Panc1 (cell line): ENCODE data around the gene BHLHA15. TPM values are rescaled to one million over a fixed set of nuclear protein-coding genes. Genes with fewer than 3 reads are reported as not detected.

Experiments used
- ATAC-seq: fragments of 200-7000 bp; cut with Tn5 transposase; 2 replicates; pipeline ENCODE4 v1.9.1; 2020; ENCODE audit warnings: mild to moderate bottlenecking, moderate library complexity
- BruUV-seq: library from RNA; stranded (reverse); fragments of 400-500 nt; replicated peaks from 2 replicates; lab custom pipeline; 2021; lab: Mats Ljungman, UMichigan
- CTCF ChIA-PET: fragments of 300-600 bp; sonication (Branson Sonifier 250); formaldehyde crosslinking; loops from one replicate; lab custom pipeline; 2022; ENCODE audit warnings: antibody characterized with exemption; lab: Charles Lee
- POLR2A ChIA-PET: fragments of 300-600 bp; sonication (Branson Sonifier 250); formaldehyde crosslinking; loops from one replicate; lab custom pipeline; 2022; ENCODE audit warnings: antibody characterized with exemption; lab: Charles Lee
- DNase-seq: peaks from one replicate; pipeline ENCODE4 v3.0.0-alpha.2; 2010; ENCODE audit warnings: low read depth, low spot score
- H3K27ac ChIP-seq: 2 replicates; pipeline ENCODE4 v1.5.1; 2011; ENCODE audit warnings: mild to moderate bottlenecking, low read length, inconsistent platforms
- H3K27me3 ChIP-seq: fragments of 200-500 bp; sonication (Bioruptor generic); 2 replicates; pipeline ENCODE4 v1.6.0; 2014; ENCODE audit warnings: low read length, inconsistent platforms; ENCODE audit not compliant: control insufficient read depth, insufficient read depth
- H3K36me3 ChIP-seq: fragments of 200-500 bp; sonication (Bioruptor generic); 2 replicates; pipeline ENCODE4 v1.5.1; 2014; ENCODE audit warnings: inconsistent platforms, mild to moderate bottlenecking, low read length, moderate library complexity; ENCODE audit not compliant: control insufficient read depth, insufficient read depth
- H3K4me1 ChIP-seq: 2 replicates; pipeline ENCODE4 v1.5.1; 2011; ENCODE audit warnings: inconsistent platforms, mild to moderate bottlenecking, low read length, moderate library complexity; ENCODE audit not compliant: control insufficient read depth, insufficient read depth
- H3K4me3 ChIP-seq, 2 experiments: 2 replicates each; pipeline ENCODE4 v1.5.1; 2011 to 2012; ENCODE audit warnings: low read depth in 2 of 2, low read length in 2 of 2, mild to moderate bottlenecking in 2 of 2, inconsistent platforms in 1 of 2, moderate library complexity in 1 of 2
- H3K9me3 ChIP-seq: fragments of 200-500 bp; sonication (Bioruptor generic); 2 replicates; pipeline ENCODE4 v1.5.1; 2014; ENCODE audit warnings: low read depth, mild to moderate bottlenecking, inconsistent platforms, low read length, moderate library complexity; ENCODE audit not compliant: control insufficient read depth, insufficient read depth
- CTCF ChIP-seq: fragments of 450-650 bp; IDR thresholded peaks from 2 replicates; pipeline ENCODE4 v1.5.1; 2017; ENCODE audit warnings: mild to moderate bottlenecking
- POLR2AphosphoS5 ChIP-seq: IDR thresholded peaks from 2 replicates; pipeline ENCODE4 v1.6.1; 2012; ENCODE audit warnings: mild to moderate bottlenecking, low read depth, low read length, moderate library complexity
- SIN3A ChIP-seq: IDR thresholded peaks from 2 replicates; pipeline ENCODE4 v1.6.1; 2012; ENCODE audit warnings: low read depth, mild to moderate bottlenecking, low read length, moderate library complexity, borderline replicate concordance; ENCODE audit not compliant: insufficient read depth
- TCF7L2 ChIP-seq: IDR thresholded peaks from 2 replicates; pipeline ENCODE4 v1.6.1; 2011; ENCODE audit warnings: mild to moderate bottlenecking, low read depth, low read length, inconsistent platforms
- in situ Hi-C: cut with HindIII; loops from 2 replicates; pipeline ENCODE4 v1.10.0; 2016; ENCODE audit warnings: low sequenced_read_pairs, low pct_unique_long_range_greater_than_20kb
- intact Hi-C: fragments of 100-400 bp; cut with micrococcal nuclease; formaldehyde crosslinking; loops from one replicate; pipeline ENCODE4 v1.10.0; 2022; ENCODE audit not compliant: unreplicated experiment
- total RNA-seq: library from RNA; stranded (reverse); gene quantifications from one replicate; pipeline ENCODE4 v1.2.1, GENCODE V29; 2021; ENCODE audit not compliant: unreplicated experiment
- TF ChIP-seq, protein P1 (sequence below), 2 experiments: IDR thresholded peaks; 2 replicates each; pipeline ENCODE4 v1.6.1; 2011 to 2012; ENCODE audit warnings: low read depth in 2 of 2, control low read depth in 1 of 2, low read length in 1 of 2, mild to moderate bottlenecking in 1 of 2, moderate library complexity in 1 of 2; ENCODE audit not compliant: insufficient read depth in 1 of 2

BHLHA15 gene
- total RNA-seq, 1 experiment from 2014 or later = 0.26 TPM

DNA sequence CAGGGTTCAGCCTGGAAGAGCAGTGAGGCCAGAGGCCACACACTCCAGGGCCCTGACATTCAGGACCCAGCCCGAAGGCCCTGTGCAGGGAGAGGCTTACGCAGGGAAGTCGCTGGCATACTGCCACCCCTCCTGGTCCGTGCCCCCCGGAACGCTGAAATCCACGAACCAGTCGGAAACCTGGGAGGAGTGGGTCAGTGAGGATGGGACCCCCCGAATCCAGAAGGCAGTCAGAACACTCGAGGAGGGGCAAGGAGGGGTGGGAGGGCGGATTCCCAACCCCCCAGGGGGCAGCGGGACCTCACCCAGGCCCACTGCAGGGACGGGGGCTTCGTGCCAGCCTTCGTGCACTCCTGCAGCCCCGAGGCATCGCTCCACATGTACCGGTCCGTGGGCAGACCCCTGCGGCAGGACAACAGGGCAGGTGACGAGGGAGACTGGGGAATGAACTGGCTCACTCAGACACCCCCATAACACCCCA lies 13.5 kb downstream of the BHLHA15 start:
- Histone ChIP-seq H3K36me3 (no peaks in the 10 kb centered on the region), H3K4me1 (no peaks in the 10 kb centered on the region), H3K27me3 (no peaks in the 10 kb centered on the region), H3K4me3 (no peak overlapping the region), H3K27ac (no peak overlapping the region), H3K9me3 (no peaks in the 10 kb centered on the region)
- ChIA-PET CTCF (no interaction called here), POLR2A (no interaction called here)
- DNase-seq (no peak), ATAC-seq (0 out of 2 replicates have a peak, but pooled peaks have one; percentile 32)
- in situ Hi-C loops (no loop called here), intact Hi-C loops (no loop called here)
- TF ChIP-seq TCF7L2 = no peak
- TF ChIP-seq CTCF = no peak
- TF ChIP-seq SIN3A = no peak
- TF ChIP-seq POLR2AphosphoS5 = no peak
- TF ChIP-seq, protein P1, sequence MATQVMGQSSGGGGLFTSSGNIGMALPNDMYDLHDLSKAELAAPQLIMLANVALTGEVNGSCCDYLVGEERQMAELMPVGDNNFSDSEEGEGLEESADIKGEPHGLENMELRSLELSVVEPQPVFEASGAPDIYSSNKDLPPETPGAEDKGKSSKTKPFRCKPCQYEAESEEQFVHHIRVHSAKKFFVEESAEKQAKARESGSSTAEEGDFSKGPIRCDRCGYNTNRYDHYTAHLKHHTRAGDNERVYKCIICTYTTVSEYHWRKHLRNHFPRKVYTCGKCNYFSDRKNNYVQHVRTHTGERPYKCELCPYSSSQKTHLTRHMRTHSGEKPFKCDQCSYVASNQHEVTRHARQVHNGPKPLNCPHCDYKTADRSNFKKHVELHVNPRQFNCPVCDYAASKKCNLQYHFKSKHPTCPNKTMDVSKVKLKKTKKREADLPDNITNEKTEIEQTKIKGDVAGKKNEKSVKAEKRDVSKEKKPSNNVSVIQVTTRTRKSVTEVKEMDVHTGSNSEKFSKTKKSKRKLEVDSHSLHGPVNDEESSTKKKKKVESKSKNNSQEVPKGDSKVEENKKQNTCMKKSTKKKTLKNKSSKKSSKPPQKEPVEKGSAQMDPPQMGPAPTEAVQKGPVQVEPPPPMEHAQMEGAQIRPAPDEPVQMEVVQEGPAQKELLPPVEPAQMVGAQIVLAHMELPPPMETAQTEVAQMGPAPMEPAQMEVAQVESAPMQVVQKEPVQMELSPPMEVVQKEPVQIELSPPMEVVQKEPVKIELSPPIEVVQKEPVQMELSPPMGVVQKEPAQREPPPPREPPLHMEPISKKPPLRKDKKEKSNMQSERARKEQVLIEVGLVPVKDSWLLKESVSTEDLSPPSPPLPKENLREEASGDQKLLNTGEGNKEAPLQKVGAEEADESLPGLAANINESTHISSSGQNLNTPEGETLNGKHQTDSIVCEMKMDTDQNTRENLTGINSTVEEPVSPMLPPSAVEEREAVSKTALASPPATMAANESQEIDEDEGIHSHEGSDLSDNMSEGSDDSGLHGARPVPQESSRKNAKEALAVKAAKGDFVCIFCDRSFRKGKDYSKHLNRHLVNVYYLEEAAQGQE (IDR thresholded peaks at IDR 0.05; ENCODE audit: insufficient read depth in 1 of 2, low read depth in 2 of 2, low read length in 1 of 2) = no peak
- no TSS peak for BruUV-seq

DNA sequence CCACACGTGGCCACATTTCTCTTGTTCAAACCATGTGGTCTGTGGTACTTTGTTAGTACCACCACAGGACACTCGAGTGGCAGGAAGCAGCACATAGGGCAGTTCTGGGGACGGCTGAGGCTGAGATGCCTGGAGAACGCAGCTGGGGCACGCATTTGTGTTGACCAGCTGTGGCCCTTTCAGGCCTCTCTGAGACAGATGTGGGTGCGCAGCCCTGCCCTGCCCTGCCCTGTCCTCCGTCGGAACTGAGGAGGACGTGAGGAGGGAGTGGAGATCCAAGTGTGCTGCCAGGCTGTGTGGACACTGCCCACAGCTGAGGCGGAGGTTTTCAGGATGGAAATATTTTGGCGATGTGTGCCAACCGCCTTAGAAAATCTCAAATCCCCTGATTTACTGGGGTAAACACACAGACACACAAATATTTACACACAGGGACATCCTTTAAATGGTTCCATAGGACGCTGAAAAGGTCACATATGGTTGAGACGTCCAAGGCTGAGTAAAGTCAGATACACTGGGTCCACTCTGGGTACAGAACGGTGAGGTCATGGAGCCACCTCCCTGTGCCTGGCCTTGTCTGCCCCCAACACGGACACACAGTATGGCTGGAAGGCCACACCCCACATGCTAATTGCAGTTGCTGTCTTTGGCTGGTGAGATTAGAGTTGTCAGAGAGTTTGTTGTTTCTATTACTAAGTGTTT lies 14.8 kb downstream of the BHLHA15 start:
- no peak overlapping the region for H3K27ac ChIP-seq
- BruUV-seq = no TSS peak
- no peaks in the 10 kb centered on the region for H3K36me3 ChIP-seq
- TF ChIP-seq SIN3A (no peak), CTCF (no peak), TCF7L2 (no peak), POLR2AphosphoS5 (no peak)
- TF ChIP-seq, protein P1 (IDR thresholded peaks at IDR 0.05; ENCODE audit: insufficient read depth in 1 of 2, low read depth in 2 of 2, low read length in 1 of 2) = no peak
- no peak overlapping the region for H3K4me3 ChIP-seq
- in situ Hi-C loops (no loop called here), intact Hi-C loops (no loop called here)
- H3K9me3 ChIP-seq = no peaks in the 10 kb centered on the region
- ChIA-PET POLR2A (no interaction called here), CTCF (interaction anchor here (0.7 kb wide), 1 partner anchor 149 kb away, joined by 3 read pairs; no protein-coding TSS in a partner anchor)
- no peak for DNase-seq
- H3K27me3 ChIP-seq = no peaks in the 10 kb centered on the region
- ATAC-seq = no peak
- H3K4me1 ChIP-seq = no peaks in the 10 kb centered on the region
